GM18907 (cell line): ENCODE data around the gene OIT3.
"Not testable (repeated sequence)": the region's sequence is repeated elsewhere in the genome, so short reads cannot be mapped to it uniquely, and the experiment has no call there.

Experiments used
- ATAC-seq: cut with Tn5 transposase; IDR thresholded peaks from one replicate; pipeline ENCODE4 v1.9.1; 2021; ENCODE audit warnings: mild to moderate bottlenecking, moderate library complexity; ENCODE audit not compliant: unreplicated experiment

OIT3 gene

DNA sequence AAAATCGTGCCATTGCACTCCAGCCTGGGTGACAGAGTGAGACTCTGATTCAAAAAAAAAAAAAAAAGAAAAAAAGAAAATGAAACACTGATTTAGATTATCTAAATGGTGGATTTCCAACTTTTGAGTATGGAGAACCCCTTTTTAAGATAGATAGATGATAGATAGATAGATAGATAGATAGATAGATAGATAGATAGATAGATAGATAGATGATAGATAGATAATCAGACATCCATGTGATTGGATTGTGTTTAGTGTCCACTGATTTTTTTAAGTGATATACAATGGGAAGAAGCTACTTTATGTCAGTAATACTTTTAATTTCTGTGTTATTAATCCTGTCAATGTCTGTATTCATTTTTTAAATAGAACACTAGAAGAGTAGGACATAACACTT lies 6.0 kb downstream of the OIT3 start:
- no peak for ATAC-seq

DNA sequence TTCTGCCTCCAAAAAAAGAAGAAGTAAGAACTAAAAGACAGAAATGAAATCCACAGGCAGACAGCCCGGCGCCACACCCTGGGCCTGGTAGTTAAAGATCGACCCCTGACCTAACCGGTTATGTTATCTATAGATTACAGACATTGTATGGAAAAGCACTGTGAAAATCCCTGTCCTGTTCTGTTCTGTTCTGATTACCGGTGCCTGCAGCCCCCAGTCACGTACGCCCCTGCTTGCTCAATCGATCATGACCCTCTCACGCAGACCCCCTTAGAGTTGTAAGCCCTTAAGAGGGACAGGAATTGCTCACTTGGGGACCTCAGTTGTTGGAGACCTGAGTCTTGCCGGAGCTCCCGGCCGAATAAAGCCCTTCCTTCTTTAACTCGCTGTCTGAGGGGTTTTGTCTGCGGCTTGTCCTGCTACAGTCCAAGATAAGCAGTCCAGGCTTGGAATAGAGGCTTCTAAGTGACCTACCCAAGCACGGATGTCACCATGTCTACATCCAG lies 10.5 kb downstream of the OIT3 start:
- not testable (repeated sequence) for ATAC-seq

DNA sequence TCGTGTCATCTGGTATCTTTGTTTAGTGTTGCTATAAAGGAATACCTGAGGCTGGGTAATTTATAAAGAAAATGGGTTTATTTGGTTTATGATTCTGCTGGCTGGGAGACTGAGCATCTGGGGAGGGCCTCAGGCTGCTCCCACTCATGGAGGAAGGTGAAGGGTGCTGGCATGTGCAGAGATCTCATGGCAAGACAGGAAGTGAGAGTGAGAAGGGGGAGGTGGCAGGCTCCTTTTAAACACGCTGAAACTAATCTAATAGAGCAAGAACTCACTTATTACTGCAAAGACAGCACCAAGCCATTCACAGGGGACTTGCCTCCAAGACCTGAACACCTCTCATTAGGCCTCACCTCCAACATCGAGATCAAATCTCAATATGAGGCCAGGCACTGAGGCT lies 11.3 kb downstream of the OIT3 start:
- no peak for ATAC-seq

DNA sequence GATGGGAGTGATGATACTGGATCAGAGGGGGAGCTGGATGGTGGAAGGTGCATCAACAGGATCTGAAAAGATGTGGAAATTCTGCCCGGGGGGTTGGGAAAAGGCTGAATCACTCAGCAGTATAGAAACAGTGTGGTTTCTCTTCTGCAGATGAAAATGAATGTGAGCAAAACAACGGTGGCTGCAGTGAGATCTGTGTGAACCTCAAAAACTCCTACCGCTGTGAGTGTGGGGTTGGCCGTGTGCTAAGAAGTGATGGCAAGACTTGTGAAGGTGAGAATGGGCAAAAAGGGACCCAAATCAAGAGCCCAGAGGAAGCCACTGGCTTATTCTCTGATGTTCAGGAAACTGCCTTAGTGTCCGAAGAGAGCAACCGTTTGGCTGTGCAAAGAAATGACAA lies 12.9 kb downstream of the OIT3 start:
- ATAC-seq, result no peak

DNA sequence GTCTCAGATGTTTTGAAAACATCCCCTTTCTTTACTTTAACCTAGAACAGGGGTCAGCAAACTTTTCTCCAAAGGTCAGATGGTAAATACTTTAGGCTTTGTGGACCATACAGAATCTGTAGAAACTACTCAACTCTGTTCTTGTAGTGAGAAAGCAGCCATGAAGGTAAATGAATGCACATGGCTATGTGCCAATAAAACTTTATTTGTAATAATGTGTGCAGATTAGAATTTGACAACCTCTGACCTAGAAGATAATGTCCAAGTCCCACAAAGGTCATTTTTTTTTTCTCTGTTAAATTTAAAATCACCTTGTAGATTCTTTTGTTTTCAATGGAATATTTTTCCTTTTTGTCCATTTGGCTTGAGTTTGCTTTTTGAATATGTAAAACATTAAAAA lies 17.2 kb downstream of the OIT3 start:
- no peak for ATAC-seq

DNA sequence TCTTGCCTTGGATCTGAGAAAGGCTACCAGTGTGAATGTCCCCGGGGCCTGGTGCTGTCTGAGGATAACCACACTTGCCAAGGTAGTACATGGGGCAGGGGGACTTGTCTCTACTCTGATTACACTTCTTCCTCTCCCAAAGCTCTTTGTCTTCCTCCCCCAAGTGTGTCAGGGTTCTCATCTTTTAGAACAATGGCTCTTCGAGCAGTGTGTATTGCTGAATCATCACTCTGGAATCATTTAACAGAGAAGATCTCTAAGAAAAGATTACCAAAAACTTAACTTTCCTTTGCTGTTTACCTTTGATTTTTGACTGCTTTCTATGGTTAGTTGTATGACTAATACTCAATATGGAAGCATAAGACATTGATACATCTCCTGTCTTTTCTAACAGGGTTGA lies 18.2 kb downstream of the OIT3 start:
- no peak for ATAC-seq

DNA sequence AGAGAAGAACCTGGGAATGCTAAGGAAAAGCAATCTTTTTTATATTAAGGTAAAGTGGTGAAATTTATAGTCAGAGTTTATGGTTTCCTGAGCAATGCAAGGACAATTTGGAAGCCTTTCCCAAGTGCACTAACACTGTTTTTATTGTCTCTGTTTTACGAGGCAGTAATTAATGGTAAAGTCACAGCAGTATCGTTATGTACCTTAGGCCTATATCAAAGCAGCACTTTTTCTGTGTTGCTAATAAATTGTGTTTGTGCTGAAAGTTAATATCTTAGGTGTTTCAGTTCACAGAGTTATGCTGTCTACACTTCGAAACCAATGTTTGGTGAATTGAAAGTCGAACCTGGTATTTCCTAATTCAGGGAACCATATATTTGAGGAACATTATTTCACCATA lies 19.2 kb downstream of the OIT3 start:
- no peak for ATAC-seq

DNA sequence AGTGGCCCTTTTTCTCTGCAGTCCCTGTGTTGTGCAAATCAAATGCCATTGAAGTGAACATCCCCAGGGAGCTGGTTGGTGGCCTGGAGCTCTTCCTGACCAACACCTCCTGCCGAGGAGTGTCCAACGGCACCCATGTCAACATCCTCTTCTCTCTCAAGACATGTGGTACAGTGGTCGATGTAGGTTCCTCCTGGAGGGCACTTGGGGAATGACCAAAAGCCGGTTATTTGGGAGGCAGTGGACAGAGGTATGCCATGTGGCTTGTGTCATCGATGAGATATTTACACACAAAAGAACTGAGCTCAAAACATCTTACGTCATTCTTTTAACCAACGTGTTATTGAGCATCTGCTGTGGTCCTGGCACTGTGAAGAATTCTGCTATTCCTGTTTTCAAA lies 19.7 kb downstream of the OIT3 start:
- no peak for ATAC-seq

DNA sequence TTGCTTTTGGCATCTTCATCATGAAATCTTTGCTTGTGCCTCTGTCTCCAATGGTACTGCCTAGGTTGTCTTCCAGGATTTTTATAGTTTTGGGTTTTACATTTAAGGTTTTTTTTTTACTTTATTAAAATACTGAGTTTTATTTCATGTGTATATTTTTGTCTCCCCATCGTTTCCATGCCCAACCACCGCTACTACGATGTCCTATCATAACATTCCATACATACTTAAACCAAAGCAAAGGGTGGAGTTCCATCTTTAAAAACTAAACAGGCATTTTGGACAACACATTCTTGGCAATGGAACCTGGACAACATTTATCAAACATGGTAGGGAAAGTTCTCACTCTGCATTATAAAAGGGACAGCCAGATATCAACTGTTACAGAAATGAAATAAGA lies 23.7 kb downstream of the OIT3 start:
- not testable (repeated sequence) for ATAC-seq

DNA sequence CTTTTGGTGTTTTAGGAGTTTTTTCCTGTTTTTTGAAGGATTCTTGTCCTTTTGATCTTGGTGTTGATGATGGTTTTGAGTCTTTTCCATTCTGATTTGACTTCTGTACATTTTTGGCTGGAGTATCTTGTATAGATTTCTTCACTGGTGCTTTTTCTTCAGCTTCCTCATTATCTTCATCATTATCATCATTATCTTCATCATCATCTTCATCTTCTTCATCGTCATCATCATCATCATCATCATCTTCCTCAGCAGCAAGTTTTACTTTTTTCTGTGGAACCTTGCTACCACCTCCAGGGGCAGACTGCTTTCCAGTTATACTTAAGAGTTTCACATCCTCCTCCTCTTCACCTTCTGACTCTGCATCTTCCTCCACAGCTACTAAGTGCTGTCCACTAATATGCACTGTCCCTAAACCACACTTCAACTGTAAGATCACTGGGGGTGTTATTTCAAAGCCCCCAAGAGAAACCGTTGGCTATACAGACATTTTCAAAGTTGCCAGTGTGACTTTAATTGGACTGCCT lies 24.3 kb downstream of the OIT3 start:
- not testable (repeated sequence) for ATAC-seq

DNA sequence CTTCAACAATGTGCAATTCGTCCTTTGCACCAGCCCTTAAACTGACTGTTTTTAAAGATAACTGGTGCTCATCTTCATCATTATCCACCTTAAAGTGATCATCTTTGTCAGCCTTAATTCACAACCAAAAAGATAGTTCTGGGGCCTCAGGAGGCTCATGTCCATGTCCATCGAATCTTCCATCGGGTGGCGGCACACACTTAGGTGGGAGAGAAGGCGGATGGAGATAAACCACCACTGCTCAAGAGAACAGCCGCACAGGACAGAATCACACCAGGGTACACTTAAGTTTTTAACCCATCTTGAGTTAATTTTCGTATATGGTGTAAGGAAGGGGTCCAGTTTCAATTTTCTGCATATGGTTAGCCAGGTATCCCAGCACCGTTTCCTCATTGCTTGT lies 24.8 kb downstream of the OIT3 start:
- no peak for ATAC-seq

DNA sequence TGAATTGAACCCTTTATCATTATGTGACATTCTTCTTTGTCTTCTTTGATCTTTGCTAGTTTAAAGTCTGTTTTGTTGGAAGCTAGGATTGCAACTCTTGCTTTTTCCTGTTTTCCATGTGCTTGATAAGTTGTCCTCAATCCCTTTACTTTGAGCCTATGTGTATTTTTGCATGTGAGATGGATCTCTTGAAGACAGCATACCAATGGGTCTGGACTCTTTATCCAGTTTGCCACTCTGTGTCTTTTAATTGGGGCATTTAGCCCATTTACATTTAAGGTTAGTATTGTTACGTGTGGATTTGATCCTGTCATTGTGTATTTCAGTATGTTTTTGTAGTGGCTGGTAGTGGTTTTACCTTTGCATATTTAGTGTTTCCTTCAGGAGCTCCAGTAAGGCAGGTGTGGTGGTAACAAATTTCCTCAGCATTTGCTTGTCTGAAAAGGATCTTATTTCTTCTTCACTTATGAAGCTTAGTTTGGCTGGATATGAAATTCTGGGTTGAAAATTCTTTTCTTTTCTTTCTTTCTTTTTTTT lies 27.7 kb downstream of the OIT3 start:
- ATAC-seq, result not testable (repeated sequence)

DNA sequence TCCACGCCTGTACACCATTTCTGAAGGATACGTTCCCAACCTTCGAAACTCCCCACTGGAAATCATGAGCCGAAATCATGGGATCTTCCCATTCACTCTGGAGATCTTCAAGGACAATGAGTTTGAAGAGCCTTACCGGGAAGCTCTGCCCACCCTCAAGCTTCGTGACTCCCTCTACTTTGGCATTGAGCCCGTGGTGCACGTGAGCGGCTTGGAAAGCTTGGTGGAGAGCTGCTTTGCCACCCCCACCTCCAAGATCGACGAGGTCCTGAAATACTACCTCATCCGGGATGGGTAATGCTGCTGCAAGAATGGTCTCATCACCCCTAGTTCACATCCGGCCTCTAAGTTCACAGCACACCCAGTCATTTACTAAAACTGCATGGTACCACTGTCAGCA lies 30.8 kb downstream of the OIT3 start:
- ATAC-seq, result no peak

DNA sequence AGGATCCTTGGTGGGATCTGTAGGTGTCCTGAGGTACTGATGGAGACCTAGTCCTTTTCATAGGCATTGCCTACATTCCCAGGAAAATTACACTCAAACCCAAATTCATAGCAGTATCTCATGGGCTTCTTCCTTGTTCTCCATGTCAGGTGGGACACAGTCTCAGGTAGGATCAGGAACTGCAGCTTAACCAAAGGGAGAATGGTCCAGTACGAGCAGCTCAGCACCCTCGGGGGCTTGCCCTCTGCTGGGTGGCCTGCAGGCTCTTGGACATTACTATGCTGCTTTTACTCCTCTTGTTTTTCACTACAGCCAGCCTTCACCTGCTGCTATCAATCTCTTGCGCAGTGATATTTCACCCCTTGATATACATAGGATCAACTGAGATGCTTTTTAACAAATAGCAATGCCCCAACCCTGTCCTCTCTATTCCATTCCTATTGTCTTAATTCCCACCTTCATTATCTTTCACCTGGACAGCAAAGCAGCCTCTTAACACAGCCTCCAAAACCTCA lies 32.5 kb downstream of the OIT3 start:
- ATAC-seq, result no peak

DNA sequence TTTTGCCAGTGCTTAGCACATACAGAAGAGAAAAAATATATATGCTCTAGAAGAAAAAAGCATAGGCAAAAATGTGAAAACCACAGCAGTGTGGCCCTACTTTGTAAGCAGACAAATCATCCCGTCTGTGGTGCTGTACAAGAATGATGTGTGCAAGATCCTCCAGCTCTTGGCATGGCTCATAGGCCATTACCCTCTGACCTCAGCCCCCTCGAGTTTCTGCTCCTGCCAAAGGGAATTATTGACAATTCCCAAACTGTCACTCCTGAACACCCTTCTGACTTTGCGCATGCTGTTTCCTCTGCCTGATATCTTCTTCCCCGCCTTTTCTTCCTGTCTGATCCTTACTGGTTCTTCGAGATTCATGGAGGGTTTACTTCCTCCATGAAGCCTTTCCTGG lies 33.9 kb downstream of the OIT3 start:
- no peak for ATAC-seq

DNA sequence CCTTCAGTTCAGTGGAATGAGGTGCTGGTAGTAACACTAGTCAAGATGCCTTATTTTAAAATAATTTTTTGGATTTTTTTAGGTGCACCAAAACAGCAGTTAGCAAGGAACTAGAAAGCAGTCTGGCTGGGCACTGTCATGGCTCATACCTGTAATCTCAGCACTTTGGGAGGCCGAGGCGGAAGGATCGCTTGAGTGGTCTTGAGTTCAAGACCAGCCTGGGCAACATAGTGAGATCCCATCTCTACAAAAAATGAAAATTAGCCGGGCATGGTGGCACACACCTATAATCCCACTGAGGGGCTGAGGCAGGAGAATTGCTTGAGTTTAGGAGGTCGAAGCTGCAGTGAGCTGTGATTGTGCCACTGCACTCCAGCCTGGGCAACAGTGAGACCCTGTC lies 35.3 kb downstream of the OIT3 start:
- no peak for ATAC-seq

DNA sequence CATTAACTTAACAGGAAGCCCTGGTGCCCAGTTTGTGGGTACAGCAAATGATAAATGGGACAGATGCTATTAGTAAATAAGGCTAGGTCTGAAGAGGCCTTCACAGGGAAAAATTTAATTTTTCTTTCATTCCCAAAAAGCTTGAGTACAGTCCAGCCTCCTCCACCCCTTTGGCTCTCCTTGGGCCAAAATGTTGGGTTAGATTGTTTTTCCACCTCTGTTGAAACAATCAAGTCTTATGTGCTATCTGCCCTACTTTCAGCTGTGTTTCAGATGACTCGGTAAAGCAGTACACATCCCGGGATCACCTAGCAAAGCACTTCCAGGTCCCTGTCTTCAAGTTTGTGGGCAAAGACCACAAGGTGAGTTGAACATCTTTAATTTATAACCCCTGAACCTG lies 36.7 kb downstream of the OIT3 start:
- no peak for ATAC-seq

DNA sequence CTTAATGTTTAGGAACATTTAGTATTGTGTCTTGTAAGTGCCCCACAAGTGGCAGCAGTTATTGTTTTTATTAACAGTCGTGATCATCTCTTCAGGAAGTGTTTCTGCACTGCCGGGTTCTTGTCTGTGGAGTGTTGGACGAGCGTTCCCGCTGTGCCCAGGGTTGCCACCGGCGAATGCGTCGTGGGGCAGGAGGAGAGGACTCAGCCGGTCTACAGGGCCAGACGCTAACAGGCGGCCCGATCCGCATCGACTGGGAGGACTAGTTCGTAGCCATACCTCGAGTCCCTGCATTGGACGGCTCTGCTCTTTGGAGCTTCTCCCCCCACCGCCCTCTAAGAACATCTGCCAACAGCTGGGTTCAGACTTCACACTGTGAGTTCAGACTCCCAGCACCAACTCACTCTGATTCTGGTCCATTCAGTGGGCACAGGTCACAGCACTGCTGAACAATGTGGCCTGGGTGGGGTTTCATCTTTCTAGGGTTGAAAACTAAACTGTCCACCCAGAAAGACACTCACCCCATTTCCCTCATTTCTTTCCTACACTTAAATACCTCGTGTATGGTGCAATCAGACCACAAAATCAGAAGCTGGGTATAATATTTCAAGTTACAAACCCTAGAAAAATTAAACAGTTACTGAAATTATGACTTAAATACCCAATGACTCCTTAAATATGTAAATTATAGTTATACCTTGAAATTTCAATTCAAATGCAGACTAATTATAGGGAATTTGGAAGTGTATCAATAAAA lies 38.9 kb downstream of the OIT3 start:
- ATAC-seq, result no peak

DNA sequence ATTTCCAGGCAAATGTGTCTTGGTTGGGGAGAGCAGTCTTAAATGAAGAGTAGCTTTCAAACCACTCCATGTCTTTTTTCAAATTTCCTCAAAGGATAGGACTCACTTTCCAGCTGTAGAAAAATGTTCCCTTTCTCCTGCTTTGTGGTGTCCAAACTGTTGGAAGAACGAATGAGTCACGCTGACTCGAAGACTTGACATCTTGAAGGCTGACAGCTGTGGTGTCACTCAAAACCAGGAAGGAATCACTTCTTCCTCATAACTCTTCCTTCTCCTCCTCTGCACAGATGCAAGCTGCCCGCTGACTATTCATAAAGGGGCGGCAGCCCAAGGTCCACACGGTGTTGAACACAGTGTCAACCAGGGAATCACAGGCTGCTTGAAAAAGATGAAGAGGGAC lies 41.8 kb downstream of the OIT3 start:
- no peak for ATAC-seq

DNA sequence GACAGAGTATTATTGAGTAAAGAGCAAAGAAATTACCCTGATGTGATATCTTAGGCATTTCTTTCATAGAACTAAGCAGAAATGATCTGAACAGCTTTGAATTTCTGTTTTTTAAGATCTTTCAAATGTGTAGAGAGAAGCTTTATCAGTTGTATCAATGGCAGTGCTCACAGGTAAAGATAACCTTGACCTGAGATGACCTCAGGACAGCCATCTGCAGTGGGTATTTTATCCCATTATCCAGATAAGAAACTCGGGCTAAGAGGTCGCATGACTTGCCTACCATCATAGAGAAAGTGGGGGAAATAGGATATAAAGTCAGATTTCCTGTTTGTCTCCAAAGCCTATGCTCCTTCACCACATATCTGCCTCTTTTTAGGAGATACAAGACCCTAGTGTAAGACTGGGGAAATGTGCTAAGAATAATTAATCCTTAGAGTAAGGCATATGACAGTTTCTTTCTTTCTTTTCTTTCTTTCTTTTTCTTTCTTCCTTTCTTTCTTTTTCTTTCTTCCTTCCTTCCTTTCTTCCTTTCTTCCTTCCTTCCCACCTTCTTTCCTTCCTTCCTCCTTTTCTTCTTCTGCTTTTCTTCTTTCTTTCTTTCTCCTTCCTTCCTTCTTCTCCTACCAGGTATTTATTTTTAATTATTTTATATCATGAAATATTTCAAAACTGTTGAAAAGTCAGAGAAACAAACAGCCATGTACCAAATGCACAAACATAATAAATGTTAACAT lies 50.1 kb downstream of the OIT3 start:
- ATAC-seq, result no peak

DNA sequence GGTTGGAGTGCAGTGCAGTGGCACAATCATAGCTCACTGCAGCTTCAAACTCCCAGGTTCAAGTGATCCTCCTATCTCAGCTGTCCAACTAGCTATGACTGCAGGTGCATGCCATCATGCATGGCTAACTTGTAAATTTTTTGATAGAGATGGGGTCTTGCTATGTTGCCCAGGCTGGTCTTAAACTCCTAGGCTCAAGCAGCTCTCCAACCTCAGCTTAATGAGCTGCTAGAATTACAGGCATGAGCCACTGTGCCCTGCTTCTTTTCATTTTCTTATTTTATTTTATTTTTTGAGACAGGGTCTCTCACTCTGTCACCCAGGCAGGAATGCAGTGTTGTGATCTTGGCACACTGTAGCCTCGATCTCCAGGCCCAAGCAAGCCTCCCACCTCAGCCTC lies 53.4 kb downstream of the OIT3 start:
- no peak for ATAC-seq

DNA sequence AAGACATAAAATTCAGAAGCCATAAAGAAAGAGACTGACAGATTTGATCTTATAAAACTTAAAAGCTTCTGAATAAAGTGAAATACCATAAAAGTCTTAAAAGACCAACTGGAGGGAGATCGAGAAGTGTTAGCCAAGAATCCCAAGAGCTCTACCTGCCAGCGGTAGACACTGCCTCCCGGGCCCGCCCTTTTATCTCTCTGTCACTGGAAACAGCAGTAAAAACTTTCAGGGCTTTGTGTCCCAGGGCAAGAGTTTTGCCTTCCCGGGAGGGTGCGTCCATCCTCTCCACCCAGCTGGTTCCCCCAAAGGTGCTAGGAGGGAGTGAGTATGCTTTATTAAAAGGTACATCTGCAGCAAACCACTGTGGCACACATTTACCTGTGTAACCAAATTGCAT lies 55.2 kb downstream of the OIT3 start:
- no peak for ATAC-seq
